ENCODE results near the gene RPS19BP1. TPM values are rescaled to one million over a fixed set of nuclear protein-coding genes. Genes with fewer than 3 reads are reported as not detected.

RPS19BP1 gene
- polyA plus RNA-seq, 1 of the 3 experiments (the other 2 are of a cell fraction) = 97.2 TPM

GRCh38 chr22:39481595-39481994, 51.0 kb downstream of the RPS19BP1 start:
- Histone ChIP-seq H3K9me3 (no peaks in the 10 kb centered on the region), H3K4me1 (ENCODE audit: control insufficient read depth in 1 of 2, insufficient read depth in 2 of 2, low read depth in 1 of 2, low read length in 1 of 2) (peaks cover 0 to 5% of the 10 kb centered on the region in 2 experiments; a peak in 1 of 4 replicates), H3K9ac (no peak overlapping the region), H3K9me2 (no peaks in the 10 kb centered on the region), H3K4me3 (ENCODE audit: low read depth in 2 of 2, low read length in 1 of 2) (no peak overlapping the region), H3K4me2 (no peak overlapping the region), H2AFZ (ENCODE audit: low read depth) (no peak overlapping the region), H3F3A (replicated peaks; ENCODE audit: insufficient read depth) (no peaks in the 10 kb centered on the region), H3K36me3 (replicated peaks in 1 of 2; ENCODE audit: control insufficient read depth in 1 of 2, insufficient read depth in 2 of 2, low read length in 1 of 2) (no peaks in the 10 kb centered on the region), H3K27me3 (ENCODE audit: insufficient read depth) (no peaks in the 10 kb centered on the region), H3K79me2 (ENCODE audit: insufficient read depth) (no peaks in the 10 kb centered on the region), H3K27ac (ENCODE audit: low read depth in 2 of 2, low read length in 1 of 2) (no peak overlapping the region), H4K20me1 (ENCODE audit: insufficient read depth) (no peaks in the 10 kb centered on the region)
- ChIA-PET CTCF (interaction anchor here (0.7 to 2.2 kb wide), 3 partner anchors 13 to 19 kb away, joined by 3 to 6 read pairs (median 4); no protein-coding TSS in a partner anchor), POLR2A (no interaction called here)
- no peak for DNase-seq
- 38% methylated on average over 1 of the region's 5 CpGs for WGBS (ENCODE audit: low lambda C conversion rate)
- TF ChIP-seq MXI1 (IDR thresholded peaks at IDR 0.05; ENCODE audit: low read depth, low read length) = no peak

- TF ChIP-seq GATA2 (CRISPR knock-in tag; IDR thresholded peaks at IDR 0.05) = no peak
- no peak for TF ChIP-seq NRF1 (IDR thresholded peaks at IDR 0.05; ENCODE audit: low read depth, low read length)
- TF ChIP-seq FOSL2 (IDR thresholded peaks at IDR 0.05; ENCODE audit: borderline replicate concordance, low read depth) = no peak
- no peak for TF ChIP-seq MAX (IDR thresholded peaks at IDR 0.05; ENCODE audit: low read depth)
- no peak for TF ChIP-seq TCF12 (IDR thresholded peaks at IDR 0.05)
- TF ChIP-seq, protein P1, sequence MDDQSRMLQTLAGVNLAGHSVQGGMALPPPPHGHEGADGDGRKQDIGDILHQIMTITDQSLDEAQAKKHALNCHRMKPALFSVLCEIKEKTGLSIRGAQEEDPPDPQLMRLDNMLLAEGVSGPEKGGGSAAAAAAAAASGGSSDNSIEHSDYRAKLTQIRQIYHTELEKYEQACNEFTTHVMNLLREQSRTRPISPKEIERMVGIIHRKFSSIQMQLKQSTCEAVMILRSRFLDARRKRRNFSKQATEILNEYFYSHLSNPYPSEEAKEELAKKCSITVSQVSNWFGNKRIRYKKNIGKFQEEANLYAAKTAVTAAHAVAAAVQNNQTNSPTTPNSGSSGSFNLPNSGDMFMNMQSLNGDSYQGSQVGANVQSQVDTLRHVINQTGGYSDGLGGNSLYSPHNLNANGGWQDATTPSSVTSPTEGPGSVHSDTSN (IDR thresholded peaks at IDR 0.05) = no peak
- no peak for TF ChIP-seq RCOR1 (IDR thresholded peaks at IDR 0.05; ENCODE audit: low read length)
- no peak for TF ChIP-seq TEAD4 (IDR thresholded peaks at IDR 0.05; ENCODE audit: borderline replicate concordance, insufficient read depth)
- TF ChIP-seq JUND (IDR thresholded peaks at IDR 0.05) = no peak
- no peak for TF ChIP-seq NFIC (IDR thresholded peaks at IDR 0.05; ENCODE audit: borderline replicate concordance)
- TF ChIP-seq, protein P2, sequence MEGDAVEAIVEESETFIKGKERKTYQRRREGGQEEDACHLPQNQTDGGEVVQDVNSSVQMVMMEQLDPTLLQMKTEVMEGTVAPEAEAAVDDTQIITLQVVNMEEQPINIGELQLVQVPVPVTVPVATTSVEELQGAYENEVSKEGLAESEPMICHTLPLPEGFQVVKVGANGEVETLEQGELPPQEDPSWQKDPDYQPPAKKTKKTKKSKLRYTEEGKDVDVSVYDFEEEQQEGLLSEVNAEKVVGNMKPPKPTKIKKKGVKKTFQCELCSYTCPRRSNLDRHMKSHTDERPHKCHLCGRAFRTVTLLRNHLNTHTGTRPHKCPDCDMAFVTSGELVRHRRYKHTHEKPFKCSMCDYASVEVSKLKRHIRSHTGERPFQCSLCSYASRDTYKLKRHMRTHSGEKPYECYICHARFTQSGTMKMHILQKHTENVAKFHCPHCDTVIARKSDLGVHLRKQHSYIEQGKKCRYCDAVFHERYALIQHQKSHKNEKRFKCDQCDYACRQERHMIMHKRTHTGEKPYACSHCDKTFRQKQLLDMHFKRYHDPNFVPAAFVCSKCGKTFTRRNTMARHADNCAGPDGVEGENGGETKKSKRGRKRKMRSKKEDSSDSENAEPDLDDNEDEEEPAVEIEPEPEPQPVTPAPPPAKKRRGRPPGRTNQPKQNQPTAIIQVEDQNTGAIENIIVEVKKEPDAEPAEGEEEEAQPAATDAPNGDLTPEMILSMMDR (IDR thresholded peaks at IDR 0.05) = no peak
- TF ChIP-seq, protein P3, sequence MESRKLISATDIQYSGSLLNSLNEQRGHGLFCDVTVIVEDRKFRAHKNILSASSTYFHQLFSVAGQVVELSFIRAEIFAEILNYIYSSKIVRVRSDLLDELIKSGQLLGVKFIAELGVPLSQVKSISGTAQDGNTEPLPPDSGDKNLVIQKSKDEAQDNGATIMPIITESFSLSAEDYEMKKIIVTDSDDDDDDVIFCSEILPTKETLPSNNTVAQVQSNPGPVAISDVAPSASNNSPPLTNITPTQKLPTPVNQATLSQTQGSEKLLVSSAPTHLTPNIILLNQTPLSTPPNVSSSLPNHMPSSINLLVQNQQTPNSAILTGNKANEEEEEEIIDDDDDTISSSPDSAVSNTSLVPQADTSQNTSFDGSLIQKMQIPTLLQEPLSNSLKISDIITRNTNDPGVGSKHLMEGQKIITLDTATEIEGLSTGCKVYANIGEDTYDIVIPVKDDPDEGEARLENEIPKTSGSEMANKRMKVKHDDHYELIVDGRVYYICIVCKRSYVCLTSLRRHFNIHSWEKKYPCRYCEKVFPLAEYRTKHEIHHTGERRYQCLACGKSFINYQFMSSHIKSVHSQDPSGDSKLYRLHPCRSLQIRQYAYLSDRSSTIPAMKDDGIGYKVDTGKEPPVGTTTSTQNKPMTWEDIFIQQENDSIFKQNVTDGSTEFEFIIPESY (IDR thresholded peaks at IDR 0.05; ENCODE audit: borderline replicate concordance, low read depth) = no peak
- TF ChIP-seq MXI1 (IDR thresholded peaks at IDR 0.05; ENCODE audit: low read depth, low read length) = no peak
- no peak for TF ChIP-seq FOXJ3 (CRISPR knock-in tag; IDR thresholded peaks at IDR 0.05)
- no peak for TF ChIP-seq MEF2A (IDR thresholded peaks at IDR 0.05; ENCODE audit: borderline replicate concordance, low read depth)
- TF ChIP-seq REST (IDR thresholded peaks at IDR 0.05; ENCODE audit: low read depth, low read length) = no peak
- no peak for TF ChIP-seq GABPA (IDR thresholded peaks at IDR 0.05; ENCODE audit: low read depth)
- TF ChIP-seq EZH2phosphoT487 (IDR thresholded peaks at IDR 0.05; ENCODE audit: borderline replicate concordance, low read depth) = no peak
- no peak for TF ChIP-seq RAD21 (IDR thresholded peaks at IDR 0.05; ENCODE audit: low read length)
- H3K9me3 ChIP-seq = no peaks in the 10 kb centered on the region
- H3K27ac ChIP-seq (ENCODE audit: low read depth in 2 of 2, low read length in 1 of 2) = no peak overlapping the region
- no peaks in the 10 kb centered on the region for H3K36me3 ChIP-seq (replicated peaks in 1 of 2; ENCODE audit: control insufficient read depth in 1 of 2, insufficient read depth in 2 of 2, low read length in 1 of 2)
- no peaks in the 10 kb centered on the region for H4K20me1 ChIP-seq (ENCODE audit: insufficient read depth)
- H2AFZ ChIP-seq (ENCODE audit: low read depth) = no peak overlapping the region
- no peak overlapping the region for H3K4me2 ChIP-seq
- 87% methylated on average over 16 of the region's 16 CpGs for WGBS (ENCODE audit: low lambda C conversion rate)
- no peak overlapping the region for H3K9ac ChIP-seq
- H3K27me3 ChIP-seq (ENCODE audit: insufficient read depth) = no peaks in the 10 kb centered on the region
- DNase-seq = no peak
- no peaks in the 10 kb centered on the region for H3F3A ChIP-seq (replicated peaks; ENCODE audit: insufficient read depth)
- ChIA-PET CTCF (interaction anchor here (1.5 to 2.2 kb wide), 2 partner anchors 13 to 15 kb away, joined by 4 to 6 read pairs; no protein-coding TSS in a partner anchor), POLR2A (no interaction called here)
- no peaks in the 10 kb centered on the region for H3K79me2 ChIP-seq (ENCODE audit: insufficient read depth)
- H3K9me2 ChIP-seq = no peaks in the 10 kb centered on the region
- H3K4me3 ChIP-seq (ENCODE audit: low read depth in 2 of 2, low read length in 1 of 2) = no peak overlapping the region
- H3K4me1 ChIP-seq (ENCODE audit: control insufficient read depth in 1 of 2, insufficient read depth in 2 of 2, low read depth in 1 of 2, low read length in 1 of 2) = peaks cover 0 to 5% of the 10 kb centered on the region in 2 experiments; a peak in 1 of 4 replicates
These were observed 51.5 kb downstream of the RPS19BP1 start for GRCh38 chr22:39481054-39481453.

Measured in SK-N-SH (cell line).